Transverse colon (tissue), 4 donors: Measurements from ENCODE around the gene GABBR2. TPM values are rescaled to one million over a fixed set of nuclear protein-coding genes. Genes with fewer than 3 reads are reported as not detected.
A peak's percentile ranks its signal among the peaks of the same experiment; 100 is the strongest.

Experiments used
- DNase-seq: peaks from one replicate; pipeline ENCODE4 v3.0.0-alpha.2; 2019
- H3K27ac ChIP-seq, 4 donors: fragments of 200-600 bp; sonication (generic); 2 replicates each; pipeline ENCODE4 v1.5.1; 2016 to 2018; ENCODE audit warnings: inconsistent platforms in 4 of 4
- H3K27me3 ChIP-seq: fragments of 200-600 bp; sonication (generic); 2 replicates; pipeline ENCODE4 v1.5.1; 2017; ENCODE audit warnings: inconsistent platforms
- H3K36me3 ChIP-seq, 4 donors: fragments of 200-600 bp; sonication (generic); 2 replicates each; pipeline ENCODE4 v1.5.1; 2017 to 2019; ENCODE audit warnings: inconsistent platforms in 4 of 4
- H3K4me1 ChIP-seq, 4 donors: fragments of 200-600 bp; sonication (generic); 2 replicates each; pipeline ENCODE4 v1.5.1; 2017 to 2020; ENCODE audit warnings: inconsistent platforms in 4 of 4
- H3K4me3 ChIP-seq, 4 donors: fragments of 200-600 bp; sonication (generic); 1 replicate in 1 of 4; 2 replicates in 3 of 4; pipeline versions ENCODE4 v1.5.1 to v1.6.1; 2017 to 2019; ENCODE audit warnings: inconsistent platforms in 4 of 4
- H3K9me3 ChIP-seq, 2 donors: fragments of 200-600 bp; sonication (generic); 2 replicates each; pipeline ENCODE4 v1.5.1; 2017 to 2019; ENCODE audit warnings: inconsistent platforms in 2 of 2
- EP300 ChIP-seq: sonication (generic); formaldehyde crosslinking; IDR thresholded peaks from one replicate; pipeline ENCODE4 v1.6.1; 2017; ENCODE audit warnings: antibody characterized with exemption, low read depth
- POLR2A ChIP-seq: fragments of 450-650 bp; IDR thresholded peaks from one replicate; pipeline ENCODE4 v1.6.1; 2016; ENCODE audit warnings: antibody characterized with exemption, mild to moderate bottlenecking, moderate library complexity
- POLR2AphosphoS5 ChIP-seq, 3 donors: sonication (generic); formaldehyde crosslinking; IDR thresholded peaks; one replicate each; pipeline ENCODE4 v1.6.1; 2016; ENCODE audit warnings: antibody characterized with exemption in 3 of 3
- WGBS, 2 donors: methylation state at CpG; one replicate each; pipeline ENCODE4 v1.1.5; 2018; ENCODE audit warnings: low coverage in 1 of 2; 5-methylcytosine and 5-hydroxymethylcytosine counted together
- in situ Hi-C, 4 donors: fragments of 200-750 bp; cut with MboI; loops; one replicate each; pipeline versions ENCODE4 v1.15.0 to v1.15.1; 2017; ENCODE audit warnings: low sequenced_read_pairs in 3 of 4, low pct_ligation_motif_present in 1 of 4, low pct_unique_long_range_greater_than_20kb in 1 of 4
- intact Hi-C: fragments of 100-400 bp; cut with DNase I; formaldehyde crosslinking; loops from one replicate; pipeline ENCODE4 v1.15.1; 2023; ENCODE audit warnings: low total_unique reads
- total RNA-seq, 4 donors: library from RNA; depleted of rRNA; stranded (reverse); fragments of >200 nt; gene quantifications; one replicate each; pipeline ENCODE4 v1.1.0, GENCODE V29; 2016
- TF ChIP-seq, protein P1 (sequence below), 5 experiments: fragments of 200-600 bp in 3 of 5; fragments of 450-650 bp in 2 of 5; sonication (generic) in 3 of 5; IDR thresholded peaks; 1 replicate in 2 of 5; 2 replicates in 3 of 5; pipeline ENCODE4 v1.5.1; 2016 to 2017; ENCODE audit warnings: antibody characterized with exemption in 5 of 5, inconsistent platforms in 3 of 5, mild to moderate bottlenecking in 2 of 5, moderate library complexity in 1 of 5

The GABBR2 gene
- total RNA-seq, 4 donors from 2014 or later = not detected

DNA sequence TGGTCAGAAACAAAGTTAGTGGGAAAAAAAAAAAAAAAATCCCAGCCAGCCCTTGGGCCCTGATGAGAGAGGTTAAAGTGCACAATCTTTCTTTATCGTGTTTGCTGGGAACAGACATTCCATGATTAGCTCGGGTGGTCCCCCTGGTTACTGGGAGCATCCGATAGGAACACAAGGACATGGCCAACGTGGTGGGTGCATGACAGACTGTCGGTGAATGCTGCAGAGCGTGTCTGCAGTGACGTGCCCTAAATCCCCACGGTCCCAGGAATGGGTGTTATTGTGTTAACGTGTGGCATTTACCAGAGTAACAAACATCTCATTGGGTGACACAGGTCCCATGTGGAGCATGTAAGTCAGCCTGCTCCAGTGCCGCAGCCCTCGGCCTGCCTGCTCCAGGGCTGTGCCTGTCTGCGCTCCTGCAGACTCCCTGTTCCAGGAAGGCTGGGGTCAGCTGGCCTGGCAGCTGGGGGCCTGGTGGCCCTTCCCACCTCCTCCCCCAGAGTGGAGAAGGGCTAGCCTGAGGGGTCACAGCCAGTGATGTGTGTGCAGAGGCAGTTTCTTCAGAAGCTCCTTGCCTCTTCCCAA is 419.0 kb downstream of the GABBR2 start:
- Histone ChIP-seq H3K27ac (no peak overlapping the region), H3K27me3 (no peaks in the 10 kb centered on the region), H3K4me1 (no peaks in the 10 kb centered on the region), H3K9me3 (no peaks in the 10 kb centered on the region), H3K36me3 (no peaks in the 10 kb centered on the region), H3K4me3 (no peak overlapping the region)
- intact Hi-C loops (no loop called here), in situ Hi-C loops (loop anchor here in 1 of 4 donors (25.0 kb wide), 1 partner anchor 577 kb away; no protein-coding TSS in a partner anchor)
- DNase-seq = no peak
- WGBS, 2 donors = 68 to 87% methylated on average over 2 to 12 of the region's 12 CpGs
- TF ChIP-seq EP300 (no peak), POLR2AphosphoS5 (IDR thresholded peaks at IDR 0.05) (no peak), POLR2A (no peak)
- TF ChIP-seq, protein P1, sequence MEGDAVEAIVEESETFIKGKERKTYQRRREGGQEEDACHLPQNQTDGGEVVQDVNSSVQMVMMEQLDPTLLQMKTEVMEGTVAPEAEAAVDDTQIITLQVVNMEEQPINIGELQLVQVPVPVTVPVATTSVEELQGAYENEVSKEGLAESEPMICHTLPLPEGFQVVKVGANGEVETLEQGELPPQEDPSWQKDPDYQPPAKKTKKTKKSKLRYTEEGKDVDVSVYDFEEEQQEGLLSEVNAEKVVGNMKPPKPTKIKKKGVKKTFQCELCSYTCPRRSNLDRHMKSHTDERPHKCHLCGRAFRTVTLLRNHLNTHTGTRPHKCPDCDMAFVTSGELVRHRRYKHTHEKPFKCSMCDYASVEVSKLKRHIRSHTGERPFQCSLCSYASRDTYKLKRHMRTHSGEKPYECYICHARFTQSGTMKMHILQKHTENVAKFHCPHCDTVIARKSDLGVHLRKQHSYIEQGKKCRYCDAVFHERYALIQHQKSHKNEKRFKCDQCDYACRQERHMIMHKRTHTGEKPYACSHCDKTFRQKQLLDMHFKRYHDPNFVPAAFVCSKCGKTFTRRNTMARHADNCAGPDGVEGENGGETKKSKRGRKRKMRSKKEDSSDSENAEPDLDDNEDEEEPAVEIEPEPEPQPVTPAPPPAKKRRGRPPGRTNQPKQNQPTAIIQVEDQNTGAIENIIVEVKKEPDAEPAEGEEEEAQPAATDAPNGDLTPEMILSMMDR (IDR thresholded peaks at IDR 0.05) = no peak

DNA sequence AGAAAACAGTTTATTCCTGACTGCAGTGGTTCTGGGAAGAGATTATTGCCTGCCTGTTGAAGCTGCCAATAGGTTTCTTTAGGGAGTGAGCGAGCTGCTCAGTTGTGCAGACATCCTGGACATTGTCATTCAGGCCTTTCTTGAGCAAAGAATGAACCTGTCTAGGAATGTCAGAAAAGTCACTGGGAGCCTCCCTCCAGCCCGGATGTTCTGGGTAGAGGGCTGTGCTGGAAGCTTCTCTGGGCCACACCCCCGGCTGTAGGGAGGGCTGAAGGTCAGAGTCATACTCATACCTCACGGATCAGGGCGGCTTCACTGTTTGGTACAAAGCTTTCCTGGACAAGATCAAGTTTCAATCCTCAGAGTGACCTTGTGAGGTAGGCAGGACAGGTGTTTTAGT is 419.9 kb downstream of the GABBR2 start:
- Histone ChIP-seq H3K4me3 (no peak overlapping the region), H3K27me3 (no peaks in the 10 kb centered on the region), H3K9me3 (no peaks in the 10 kb centered on the region), H3K4me1 (no peaks in the 10 kb centered on the region), H3K27ac (no peak overlapping the region), H3K36me3 (no peaks in the 10 kb centered on the region)
- peak; percentile 52 for DNase-seq
- 53% methylated on average over 5 of the region's 5 CpGs; no CpG with 5 or more reads in 1 of the 2 donors for WGBS, 2 donors
- intact Hi-C loops (no loop called here), in situ Hi-C loops (loop anchor here in 1 of 4 donors (25.0 kb wide), 1 partner anchor 577 kb away; no protein-coding TSS in a partner anchor)
- no peak for TF ChIP-seq POLR2AphosphoS5 (IDR thresholded peaks at IDR 0.05)
- TF ChIP-seq, protein P1 (IDR thresholded peaks at IDR 0.05) = no peak
- TF ChIP-seq EP300 = no peak
- TF ChIP-seq POLR2A = no peak

DNA sequence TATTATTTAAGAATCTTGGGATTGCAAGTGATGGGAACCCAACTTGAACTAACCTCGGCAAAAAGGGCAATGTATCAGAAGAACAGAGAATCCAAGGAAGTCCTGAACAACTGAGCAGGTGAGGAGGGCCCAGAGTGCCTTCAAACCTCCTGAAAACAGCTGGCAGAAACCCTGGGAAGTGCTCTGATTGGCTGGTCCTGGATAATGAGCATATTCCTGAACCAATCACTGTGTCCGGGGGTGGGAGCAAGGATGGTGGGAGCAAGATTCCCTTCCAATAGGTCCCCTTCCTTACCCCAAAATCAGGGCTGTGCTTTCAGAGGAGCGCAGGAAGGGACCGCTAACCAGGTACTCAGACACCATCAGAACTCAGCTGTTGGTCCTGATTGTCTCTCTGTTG is 421.4 kb downstream of the GABBR2 start:
- WGBS, 2 donors = 96 to 100% methylated on average over 3 to 4 of the region's 4 CpGs
- Histone ChIP-seq H3K36me3 (no peaks in the 10 kb centered on the region), H3K4me3 (no peak overlapping the region), H3K9me3 (no peaks in the 10 kb centered on the region), H3K4me1 (no peaks in the 10 kb centered on the region), H3K27me3 (peaks cover 4% of the 10 kb centered on the region), H3K27ac (no peak overlapping the region)
- DNase-seq = no peak
- in situ Hi-C loops (loop anchor here in 1 of 4 donors (25.0 kb wide), 1 partner anchor 575 kb away; no protein-coding TSS in a partner anchor), intact Hi-C loops (no loop called here)
- TF ChIP-seq EP300 (no peak), POLR2A (no peak), POLR2AphosphoS5 (IDR thresholded peaks at IDR 0.05) (no peak)
- TF ChIP-seq, protein P1 (IDR thresholded peaks at IDR 0.05) = no peak

DNA sequence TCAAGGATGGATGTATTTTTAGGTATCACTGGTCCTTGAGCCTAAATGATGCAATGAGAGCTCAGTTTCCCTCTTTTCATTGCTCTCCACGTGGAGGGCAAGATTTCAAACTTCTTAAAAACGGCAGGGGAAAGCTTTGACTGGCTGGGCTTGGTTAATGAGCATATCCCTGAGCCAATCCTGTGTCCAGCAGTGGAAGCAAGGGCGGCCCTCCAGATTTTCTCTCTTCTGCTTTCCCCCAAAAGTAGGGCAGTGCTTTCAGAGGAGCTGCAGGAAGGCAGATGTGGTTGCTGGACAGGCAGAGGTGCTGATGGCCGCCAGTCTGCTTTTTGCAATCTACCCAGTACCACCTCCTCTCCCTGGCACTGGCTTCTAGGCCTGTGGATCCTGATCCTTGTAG is 423.3 kb downstream of the GABBR2 start:
- intact Hi-C loops (no loop called here), in situ Hi-C loops (loop anchor here in 1 of 4 donors (25.0 kb wide), 1 partner anchor 573 kb away; no protein-coding TSS in a partner anchor)
- no peak for DNase-seq
- no peak overlapping the region for H3K4me3 ChIP-seq
- no peak overlapping the region for H3K27ac ChIP-seq
- peaks cover 5% of the 10 kb centered on the region for H3K27me3 ChIP-seq
- TF ChIP-seq, protein P1 (IDR thresholded peaks at IDR 0.05) = no peak
- TF ChIP-seq EP300 (no peak), POLR2A (no peak), POLR2AphosphoS5 (IDR thresholded peaks at IDR 0.05) (no peak)
- no peaks in the 10 kb centered on the region for H3K9me3 ChIP-seq
- no peaks in the 10 kb centered on the region for H3K4me1 ChIP-seq
- 40 to 75% methylated on average over 2 to 4 of the region's 4 CpGs for WGBS, 2 donors
- no peaks in the 10 kb centered on the region for H3K36me3 ChIP-seq
